HepG2 (cell line): ENCODE measurements around the gene BCL6B. TPM values are rescaled to one million over a fixed set of nuclear protein-coding genes. Genes with fewer than 3 reads are reported as not detected.
A peak's percentile ranks its signal among the peaks of the same experiment; 100 is the strongest.

Experiments
- ATAC-seq: fragments of 200-7000 bp; cut with Tn5 transposase; 3 replicates; pipeline ENCODE4 v1.9.1; 2020; ENCODE audit warnings: mild to moderate bottlenecking, moderate library complexity
- BruUV-seq: library from RNA; stranded (reverse); fragments of 400-500 nt; replicated peaks from 2 replicates; lab custom pipeline; 2021; lab: Mats Ljungman, UMichigan
- CTCF ChIA-PET: fragments of 300-600 bp; formaldehyde crosslinking; extraction: SDS; loops from one replicate; lab custom pipeline; 2021; ENCODE audit warnings: low total read pairs, inconsistent platforms, low intra/inter-chr PET ratio; lab: Yijun Ruan, JAX
- POLR2A ChIA-PET: fragments of 350-600 bp; sonication (Branson Sonifier 250); formaldehyde crosslinking; loops from one replicate; lab custom pipeline; 2020; ENCODE audit warnings: antibody characterized with exemption, inconsistent platforms; lab: Yijun Ruan, JAX
- DNase-seq: peaks from one replicate; pipeline ENCODE4 v3.0.0-alpha.2; 2015; ENCODE audit warnings: low spot score
- FAIRE-seq: peaks from 3 replicates; lab custom pipeline; 2011; peaks lifted over from hg19 to GRCh38; lab: Jason Lieb, UNC
- H2AFZ ChIP-seq: one replicate; pipeline ENCODE4 v1.6.1; 2011; ENCODE audit warnings: low read length, inconsistent platforms
- H3K27ac ChIP-seq: fragments of 300-600 bp; 3 replicates; pipeline ENCODE4 v1.8.0; 2011; ENCODE audit warnings: mixed run types, mild to moderate bottlenecking, mixed read lengths, low read length, inconsistent platforms; ENCODE audit not compliant: insufficient read depth; ENCODE audit errors: extremely low read length
- H3K27me3 ChIP-seq, 2 experiments: fragments of 200-600 bp in 1 of 2; 2 replicates in 1 of 2; 3 replicates in 1 of 2; pipeline versions ENCODE4 v1.6.0 to v1.8.0; 2011; ENCODE audit warnings: low read length in 2 of 2, mild to moderate bottlenecking in 2 of 2, moderate library complexity in 2 of 2, inconsistent platforms in 1 of 2; ENCODE audit not compliant: insufficient read depth in 2 of 2, control insufficient read depth in 1 of 2
- H3K36me3 ChIP-seq, 2 experiments: fragments of 200-600 bp in 1 of 2; replicated peaks in 1 of 2; 2 replicates in 1 of 2; 3 replicates in 1 of 2; pipeline versions ENCODE4 v1.5.1 to v1.8.0; 2011; ENCODE audit warnings: low read length in 2 of 2, inconsistent platforms in 1 of 2; ENCODE audit not compliant: insufficient read depth in 2 of 2, control insufficient read depth in 1 of 2
- H3K4me1 ChIP-seq: 2 replicates; pipeline ENCODE4 v1.5.1; 2012; ENCODE audit warnings: low read length, inconsistent platforms; ENCODE audit not compliant: insufficient read depth
- H3K4me2 ChIP-seq: 2 replicates; pipeline ENCODE4 v1.6.0; 2011; ENCODE audit warnings: low read depth, low read length, inconsistent platforms
- H3K4me3 ChIP-seq, 3 experiments: fragments of 200-600 bp in 1 of 3; sonication (generic), shearing (Covaris generic) in 1 of 3; replicated peaks in 1 of 3; 2 replicates each; pipeline ENCODE4 v1.5.1; 2011 to 2016; ENCODE audit warnings: low read length in 3 of 3, inconsistent platforms in 2 of 3, low read depth in 2 of 3, mild to moderate bottlenecking in 2 of 3, control low read depth in 1 of 3, mixed read lengths in 1 of 3; ENCODE audit not compliant: insufficient read depth in 1 of 3
- H3K79me2 ChIP-seq: one replicate; pipeline ENCODE4 v1.6.1; 2011; ENCODE audit warnings: low read length, inconsistent platforms; ENCODE audit not compliant: insufficient read depth
- H3K9ac ChIP-seq: 2 replicates; pipeline ENCODE4 v1.6.0; 2011; ENCODE audit warnings: mild to moderate bottlenecking, low read depth, low read length, inconsistent platforms; ENCODE audit not compliant: insufficient read depth
- H3K9me3 ChIP-seq: 2 replicates; pipeline ENCODE4 v1.5.1; 2012; ENCODE audit warnings: mild to moderate bottlenecking, low read length
- H4K20me1 ChIP-seq: 2 replicates; pipeline ENCODE4 v1.6.0; 2011; ENCODE audit warnings: inconsistent platforms, mild to moderate bottlenecking, low read length, moderate library complexity; ENCODE audit not compliant: insufficient read depth
- CHD4 ChIP-seq: fragments of 200-600 bp; sonication (generic); IDR thresholded peaks from 2 replicates; pipeline ENCODE4 v1.7.0; 2017; ENCODE audit warnings: mild to moderate bottlenecking, low read length, borderline replicate concordance
- SMAD9 ChIP-seq: sonication (generic); formaldehyde crosslinking; IDR thresholded peaks from 2 replicates; pipeline ENCODE4 v1.5.1; 2020; ENCODE audit warnings: mild to moderate bottlenecking, missing genetic modification reagents
- ZNF333 ChIP-seq: sonication (generic); formaldehyde crosslinking; IDR thresholded peaks from 2 replicates; pipeline ENCODE4 v1.4.0; 2020; ENCODE audit warnings: mild to moderate bottlenecking, missing genetic modification reagents, borderline replicate concordance
- ZNF709 ChIP-seq: sonication (generic); formaldehyde crosslinking; IDR thresholded peaks from 2 replicates; pipeline ENCODE4 v1.5.0; 2020; ENCODE audit warnings: mild to moderate bottlenecking, missing genetic modification reagents
- WGBS: methylation state at CpG from one replicate; pipeline ENCODE4 v1.1.6; 2017; ENCODE audit warnings: low lambda C conversion rate; 5-methylcytosine and 5-hydroxymethylcytosine counted together
- in situ Hi-C: cut with HindIII; loops from 2 replicates; pipeline ENCODE4 v1.10.0; 2017; ENCODE audit warnings: low pct_unique_long_range_greater_than_20kb; ENCODE audit not compliant: extremely low pct_ligation_motif_present
- intact Hi-C: fragments of 100-400 bp; cut with micrococcal nuclease; formaldehyde crosslinking; loops from one replicate; pipeline ENCODE4 v1.10.0; 2022; ENCODE audit not compliant: unreplicated experiment
- polyA plus RNA-seq, 8 experiments: library from polyadenylated mRNA; depleted of rRNA in 3 of 8; stranded (reverse) in 7 of 8; unstranded in 1 of 8; fragments of >200 nt; fragmentation: Illumina TruSeq in 4 of 8; extraction: Trizol in 4 of 8; gene quantifications; 2 replicates each; pipeline versions ENCODE4 v1.2.1 to v1.2.3, GENCODE V29; 2011 to 2016; ENCODE audit warnings: low read depth in 4 of 8, missing spikeins in 1 of 8, mixed read lengths in 1 of 8; ENCODE audit not compliant: insufficient read depth in 1 of 8
- total RNA-seq, 5 experiments: library from RNA; depleted of rRNA; stranded (reverse); fragments of >200 nt; fragmentation: Illumina TruSeq; extraction: Trizol; gene quantifications; 2 replicates each; pipeline ENCODE4 v1.2.3, GENCODE V29; 2016; ENCODE audit warnings: low read depth in 1 of 5
- TF ChIP-seq, protein P1 (sequence below): sonication (generic); formaldehyde crosslinking; IDR thresholded peaks from 2 replicates; pipeline ENCODE4 v1.4.0; 2020; ENCODE audit warnings: missing genetic modification reagents

Gene BCL6B
- total and polyA plus RNA-seq, 2 of the 13 experiments (the other 11 are each of a cell fraction or from before 2014, with no cell fraction given): not detected

DNA sequence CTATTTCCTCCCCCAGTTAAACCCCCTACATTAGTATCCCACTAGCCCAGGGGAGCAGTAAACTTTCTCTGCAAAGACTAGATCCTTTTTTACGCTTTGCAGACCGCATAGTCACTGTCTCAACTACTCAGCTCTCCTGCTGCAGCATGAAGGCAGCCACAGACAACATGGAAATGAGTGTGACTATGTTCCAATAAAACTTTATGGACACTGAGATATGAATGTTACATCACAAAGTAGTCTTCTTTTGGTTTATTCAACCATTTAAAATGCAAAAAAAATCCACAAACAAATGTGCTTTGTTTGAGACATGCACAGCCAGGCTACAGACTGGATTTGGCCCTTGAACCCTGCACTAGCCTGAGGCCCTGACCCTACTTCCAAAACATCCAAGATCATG, 12.3 kb upstream of the BCL6B start (continued):
- TF ChIP-seq SMAD9: no peak

DNA sequence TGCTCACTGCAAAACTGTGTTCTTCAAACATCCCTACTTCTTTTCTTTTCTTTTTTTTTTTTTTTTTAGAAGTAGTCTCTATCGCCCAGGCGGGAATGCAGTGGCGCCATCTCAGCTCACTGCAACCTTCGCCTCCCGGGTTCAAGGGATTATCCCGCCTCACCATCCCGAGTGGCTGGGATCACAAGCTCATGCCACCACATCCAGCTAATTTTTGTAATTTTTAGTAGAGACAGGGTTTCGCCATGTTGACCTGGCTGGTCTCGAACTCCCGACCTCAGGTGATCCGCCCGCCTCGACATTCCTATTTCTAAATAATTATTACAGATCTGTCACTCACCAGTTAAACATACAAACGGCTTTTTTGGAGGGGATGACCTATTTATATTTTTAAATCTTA, 11.4 kb upstream of the BCL6B start:
- ATAC-seq (no peak), DNase-seq (no peak), FAIRE-seq (no peak)
- Histone ChIP-seq H2AFZ (no peak overlapping the region), H3K27me3 (no peaks in the 10 kb centered on the region; a peak in 1 of 5 replicates), H3K36me3 (peaks cover 3 to 15% of the 10 kb centered on the region in 2 experiments; a peak in 3 of 5 replicates), H3K9ac (peak overlapping the region; percentile 98), H3K4me2 (peak overlapping the region; percentile 100), H3K4me1 (peaks cover 40% of the 10 kb centered on the region), H3K27ac (peak overlapping the region; percentile 98), H3K4me3 (peak overlapping the region; percentile 83 to 97 (median 84)), H3K79me2 (peaks cover 47% of the 10 kb centered on the region), H4K20me1 (no peaks in the 10 kb centered on the region), H3K9me3 (no peaks in the 10 kb centered on the region)
- no TSS peak for BruUV-seq
- intact Hi-C loops: loop anchor here (5.0 kb wide), 1 partner anchor 359 kb away; the partner anchor contains the start of genes C17orf100 and MED31
- in situ Hi-C loops: loop anchor here (10.0 kb wide), 1 partner anchor 347 kb away; no protein-coding TSS in a partner anchor
- peak; percentile 6; the same call in 1 of the 2 replicates for TF ChIP-seq ZNF709 (CRISPR knock-in tag)
- TF ChIP-seq ZNF333: no peak
- TF ChIP-seq, protein P1, sequence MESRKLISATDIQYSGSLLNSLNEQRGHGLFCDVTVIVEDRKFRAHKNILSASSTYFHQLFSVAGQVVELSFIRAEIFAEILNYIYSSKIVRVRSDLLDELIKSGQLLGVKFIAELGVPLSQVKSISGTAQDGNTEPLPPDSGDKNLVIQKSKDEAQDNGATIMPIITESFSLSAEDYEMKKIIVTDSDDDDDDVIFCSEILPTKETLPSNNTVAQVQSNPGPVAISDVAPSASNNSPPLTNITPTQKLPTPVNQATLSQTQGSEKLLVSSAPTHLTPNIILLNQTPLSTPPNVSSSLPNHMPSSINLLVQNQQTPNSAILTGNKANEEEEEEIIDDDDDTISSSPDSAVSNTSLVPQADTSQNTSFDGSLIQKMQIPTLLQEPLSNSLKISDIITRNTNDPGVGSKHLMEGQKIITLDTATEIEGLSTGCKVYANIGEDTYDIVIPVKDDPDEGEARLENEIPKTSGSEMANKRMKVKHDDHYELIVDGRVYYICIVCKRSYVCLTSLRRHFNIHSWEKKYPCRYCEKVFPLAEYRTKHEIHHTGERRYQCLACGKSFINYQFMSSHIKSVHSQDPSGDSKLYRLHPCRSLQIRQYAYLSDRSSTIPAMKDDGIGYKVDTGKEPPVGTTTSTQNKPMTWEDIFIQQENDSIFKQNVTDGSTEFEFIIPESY (CRISPR knock-in tag): peak; percentile 84
- TF ChIP-seq CHD4: peak; percentile 86; the same call in 1 of the 2 replicates
- WGBS: 31% methylated on average over 14 of the region's 14 CpGs
- CTCF ChIA-PET: no interaction called here
- POLR2A ChIA-PET: interaction anchor here (2.1 kb wide), 1 partner anchor 24 kb away, joined by 18 read pairs; the partner anchor contains the start of gene SLC16A13
